Liver (tissue), 3 donors: ENCODE data around the gene DUS1L.

Experiments
- ATF3 ChIP-seq: IDR thresholded peaks from 2 replicates; pipeline ENCODE4 v1.6.1; 2016; ENCODE audit warnings: antibody characterized with exemption
- CTCF ChIP-seq: fragments of 150-350 bp; IDR thresholded peaks from 2 replicates; pipeline ENCODE4 v1.5.1; 2017; ENCODE audit warnings: improper control_type of control experiment, low read depth, low read length; ENCODE audit not compliant: missing input control
- FOXA1 ChIP-seq: IDR thresholded peaks from 2 replicates; pipeline ENCODE4 v1.6.1; 2016; ENCODE audit warnings: antibody characterized with exemption
- GABPA ChIP-seq, 2 donors: IDR thresholded peaks in 1 of 2; conservative IDR thresholded peaks in 1 of 2; 2 replicates each; pipeline ENCODE4 v1.6.1; 2016; ENCODE audit warnings: antibody characterized with exemption in 2 of 2, mild to moderate bottlenecking in 1 of 2, moderate library complexity in 1 of 2
- HNF4A ChIP-seq, 2 donors: conservative IDR thresholded peaks; 2 replicates each; pipeline ENCODE4 v1.6.1; 2016; ENCODE audit warnings: antibody characterized with exemption in 2 of 2, mild to moderate bottlenecking in 2 of 2
- JUND ChIP-seq, 2 donors: IDR thresholded peaks; 2 replicates each; pipeline ENCODE4 v1.6.1; 2016; ENCODE audit warnings: antibody characterized with exemption in 2 of 2
- MAX ChIP-seq: IDR thresholded peaks from 2 replicates; pipeline ENCODE4 v1.6.1; 2016; ENCODE audit warnings: antibody characterized with exemption
- NR2F2 ChIP-seq: IDR thresholded peaks from 2 replicates; pipeline ENCODE4 v1.6.1; 2016; ENCODE audit warnings: antibody characterized with exemption
- RAD21 ChIP-seq, 2 donors: IDR thresholded peaks; 2 replicates each; pipeline ENCODE4 v1.6.1; 2016; ENCODE audit warnings: antibody characterized with exemption in 2 of 2, mild to moderate bottlenecking in 2 of 2
- REST ChIP-seq: IDR thresholded peaks from 2 replicates; pipeline ENCODE4 v1.6.1; 2016; ENCODE audit warnings: antibody characterized with exemption, mild to moderate bottlenecking
- SP1 ChIP-seq: IDR thresholded peaks from 2 replicates; pipeline ENCODE4 v1.6.1; 2018; ENCODE audit warnings: antibody characterized with exemption, mild to moderate bottlenecking
- TAF1 ChIP-seq: conservative IDR thresholded peaks from 2 replicates; pipeline ENCODE4 v1.6.1; 2016; ENCODE audit warnings: antibody characterized with exemption, mild to moderate bottlenecking
- YY1 ChIP-seq: IDR thresholded peaks from 2 replicates; pipeline ENCODE4 v1.6.1; 2016; ENCODE audit warnings: antibody characterized with exemption, mild to moderate bottlenecking
- ZBTB33 ChIP-seq: IDR thresholded peaks from 2 replicates; pipeline ENCODE4 v1.6.1; 2016; ENCODE audit warnings: antibody characterized with exemption
- donor health status: healthy.
- donor health status: healthy.

- TF ChIP-seq CTCF (no peak), RAD21 (IDR thresholded peaks at IDR 0.05) (no peak), MAX (no peak), TAF1 (no peak), JUND (IDR thresholded peaks at IDR 0.05) (no peak), HNF4A (conservative IDR thresholded peaks at IDR 0.05) (no peak), REST (no peak), YY1 (no peak), GABPA (IDR thresholded peaks at IDR 0.05 in 1 of 2, conservative IDR thresholded peaks at IDR 0.05 in 1 of 2) (peak; percentile 63 to 88), FOXA1 (no peak), ATF3 (no peak), ZBTB33 (no peak), SP1 (no peak), NR2F2 (no peak)
Observed at GRCh38 chr17:82051776-82052637, 13.6 kb downstream of the DUS1L start, which contains the start of the genes GPS1 and RFNG.
